Epithelial cell of proximal tubule (primary cell): ENCODE results near the gene NFAM1. TPM values are rescaled to one million over a fixed set of nuclear protein-coding genes. Genes with fewer than 3 reads are reported as not detected.

ENCODE experiments used
- DNase-seq: peaks from one replicate; pipeline ENCODE4 v3.0.0-alpha.2; 2011; ENCODE audit warnings: low read depth
- H3K4me3 ChIP-seq: 2 replicates; pipeline ENCODE4 v1.5.1; 2011; ENCODE audit warnings: low read depth, mild to moderate bottlenecking, low read length
- CTCF ChIP-seq: conservative IDR thresholded peaks from 2 replicates; pipeline ENCODE4 v1.5.1; 2012; ENCODE audit warnings: low read depth, mild to moderate bottlenecking, low read length
- total RNA-seq: library from RNA; depleted of rRNA; stranded (reverse); fragments of >200 nt; gene quantifications from 2 replicates; pipeline ENCODE4 v1.2.3, GENCODE V29; 2015

Gene NFAM1
- total RNA-seq, 1 donor from 2014 or later, result not detected

GRCh38 chr22:42336527-42337227 lies 95.5 kb downstream of the NFAM1 start:
- TF ChIP-seq CTCF, result no peak
- no peak for DNase-seq
- H3K4me3 ChIP-seq, result no peak overlapping the region

GRCh38 chr22:42335839-42336378 lies 96.3 kb downstream of the NFAM1 start:
- H3K4me3 ChIP-seq, result no peak overlapping the region
- DNase-seq, result no peak
- TF ChIP-seq CTCF, result no peak

- TF ChIP-seq CTCF, result no peak
- DNase-seq, result no peak
- no peak overlapping the region for H3K4me3 ChIP-seq
Measured at GRCh38 chr22:42334875-42335512, 97.2 kb downstream of the NFAM1 start.

GRCh38 chr22:42333544-42333943 lies 98.7 kb downstream of the NFAM1 start:
- H3K4me3 ChIP-seq, result no peak overlapping the region
- TF ChIP-seq CTCF, result no peak
- no peak for DNase-seq

- no peak for DNase-seq
- no peak overlapping the region for H3K4me3 ChIP-seq
- TF ChIP-seq CTCF, result no peak
Measured at GRCh38 chr22:42332089-42332488, 100.1 kb downstream of the NFAM1 start.

GRCh38 chr22:42331014-42331413 lies 101.2 kb downstream of the NFAM1 start:
- no peak for DNase-seq
- H3K4me3 ChIP-seq, result no peak overlapping the region
- TF ChIP-seq CTCF, result no peak

Other genes starting within 250 kb of the NFAM1 start
- gene TCF20, start 161.8 kb downstream of the NFAM1 start, total RNA-seq, result 27.6 and 30.7 TPM in 2 replicates
- 52.6 and 109 TPM in 2 replicates for gene RRP7A, start 87.4 kb upstream of the NFAM1 start, total RNA-seq
- 0.23 and 5.0 TPM in 2 replicates for gene SERHL2, start 121.6 kb upstream of the NFAM1 start, total RNA-seq
- 35.0 and 40.2 TPM in 2 replicates for gene POLDIP3, start 182.5 kb upstream of the NFAM1 start, total RNA-seq
- gene ATP5MGL, start 208.2 kb upstream of the NFAM1 start, total RNA-seq, result 0.58 TPM in 1 of 2 replicates, not detected in the other
- gene CYB5R3, start 217.0 kb upstream of the NFAM1 start, total RNA-seq, result 122 and 136 TPM in 2 replicates